Gastroesophageal sphincter (tissue), 4 donors: ENCODE data around the gene DMBX1. TPM values are rescaled to one million over a fixed set of nuclear protein-coding genes. Genes with fewer than 3 reads are reported as not detected.

ENCODE experiments used
- ATAC-seq: fragments of 150-250 bp; one replicate; pipeline ENCODE4 v1.9.1; 2016; ENCODE audit warnings: mild to moderate bottlenecking, moderate library complexity
- H3K27ac ChIP-seq, 4 donors: fragments of 200-600 bp; sonication (generic) in 3 of 4; 1 replicate in 3 of 4; 2 replicates in 1 of 4; pipeline ENCODE4 v1.5.1; 2016 to 2019
- H3K27me3 ChIP-seq: fragments of 200-600 bp; sonication (generic); one replicate; pipeline ENCODE4 v1.5.1; 2019
- H3K36me3 ChIP-seq, 2 donors: fragments of 200-600 bp; sonication (generic); one replicate each; pipeline ENCODE4 v1.5.1; 2019; ENCODE audit warnings: control low read depth in 1 of 2
- H3K4me1 ChIP-seq, 3 donors: fragments of 200-600 bp; sonication (generic); 1 replicate in 2 of 3; 2 replicates in 1 of 3; pipeline ENCODE4 v1.5.1; 2016 to 2019; ENCODE audit warnings: control low read depth in 2 of 3
- H3K4me3 ChIP-seq, 2 donors: fragments of 200-600 bp; sonication (generic); one replicate each; pipeline ENCODE4 v1.5.1; 2019; ENCODE audit warnings: mild to moderate bottlenecking in 1 of 2, moderate library complexity in 1 of 2
- H3K9me3 ChIP-seq, 3 donors: fragments of 200-600 bp; sonication (generic); one replicate each; pipeline ENCODE4 v1.5.1; 2017 to 2019; ENCODE audit warnings: control low read depth in 2 of 3
- CTCF ChIP-seq, 4 experiments: fragments of 200-600 bp in 2 of 4; fragments of 450-650 bp in 2 of 4; sonication (generic) in 1 of 4; IDR thresholded peaks; one replicate each; pipeline ENCODE4 v1.5.1; 2017 to 2019; ENCODE audit warnings: antibody characterized with exemption in 4 of 4, mild to moderate bottlenecking in 2 of 4, moderate library complexity in 2 of 4
- EP300 ChIP-seq: sonication (generic); formaldehyde crosslinking; IDR thresholded peaks from one replicate; pipeline ENCODE4 v1.6.1; 2017; ENCODE audit warnings: antibody characterized with exemption, mild to moderate bottlenecking
- POLR2A ChIP-seq, 2 donors: fragments of 450-650 bp; IDR thresholded peaks; one replicate each; pipeline ENCODE4 v1.6.1; 2017; ENCODE audit warnings: antibody characterized with exemption in 2 of 2, mild to moderate bottlenecking in 2 of 2, moderate library complexity in 1 of 2
- POLR2AphosphoS5 ChIP-seq: sonication (generic); formaldehyde crosslinking; IDR thresholded peaks from one replicate; pipeline ENCODE4 v1.6.1; 2017; ENCODE audit warnings: antibody characterized with exemption
- WGBS, 2 donors: methylation state at CpG; one replicate each; pipeline ENCODE4 v1.1.5; 2018; ENCODE audit warnings: low coverage in 1 of 2; 5-methylcytosine and 5-hydroxymethylcytosine counted together
- total RNA-seq, 4 donors: library from RNA; depleted of rRNA; stranded (reverse); fragments of >200 nt; gene quantifications; one replicate each; pipeline ENCODE4 v1.1.0, GENCODE V29; 2016

DMBX1 gene
- total RNA-seq, 4 donors from 2014 or later: not detected

GRCh38 chr1:46445773-46446256 lies 43.8 kb upstream of the DMBX1 start:
- H3K36me3 ChIP-seq: no peaks in the 10 kb centered on the region
- ATAC-seq: no peak
- H3K27ac ChIP-seq: no peak overlapping the region
- peaks cover 0 to 28% (median 0%) of the 10 kb centered on the region in 3 donors for H3K4me1 ChIP-seq
- no peak for TF ChIP-seq EP300
- TF ChIP-seq CTCF (IDR thresholded peaks at IDR 0.05): no peak
- no peak for TF ChIP-seq POLR2AphosphoS5
- no peak for TF ChIP-seq POLR2A (IDR thresholded peaks at IDR 0.05)
- peaks cover 50% of the 10 kb centered on the region for H3K27me3 ChIP-seq
- H3K4me3 ChIP-seq: no peak overlapping the region
- no peaks in the 10 kb centered on the region for H3K9me3 ChIP-seq
- 0 to 38% methylated on average over 1 of the region's 3 CpGs for WGBS, 2 donors

DNA sequence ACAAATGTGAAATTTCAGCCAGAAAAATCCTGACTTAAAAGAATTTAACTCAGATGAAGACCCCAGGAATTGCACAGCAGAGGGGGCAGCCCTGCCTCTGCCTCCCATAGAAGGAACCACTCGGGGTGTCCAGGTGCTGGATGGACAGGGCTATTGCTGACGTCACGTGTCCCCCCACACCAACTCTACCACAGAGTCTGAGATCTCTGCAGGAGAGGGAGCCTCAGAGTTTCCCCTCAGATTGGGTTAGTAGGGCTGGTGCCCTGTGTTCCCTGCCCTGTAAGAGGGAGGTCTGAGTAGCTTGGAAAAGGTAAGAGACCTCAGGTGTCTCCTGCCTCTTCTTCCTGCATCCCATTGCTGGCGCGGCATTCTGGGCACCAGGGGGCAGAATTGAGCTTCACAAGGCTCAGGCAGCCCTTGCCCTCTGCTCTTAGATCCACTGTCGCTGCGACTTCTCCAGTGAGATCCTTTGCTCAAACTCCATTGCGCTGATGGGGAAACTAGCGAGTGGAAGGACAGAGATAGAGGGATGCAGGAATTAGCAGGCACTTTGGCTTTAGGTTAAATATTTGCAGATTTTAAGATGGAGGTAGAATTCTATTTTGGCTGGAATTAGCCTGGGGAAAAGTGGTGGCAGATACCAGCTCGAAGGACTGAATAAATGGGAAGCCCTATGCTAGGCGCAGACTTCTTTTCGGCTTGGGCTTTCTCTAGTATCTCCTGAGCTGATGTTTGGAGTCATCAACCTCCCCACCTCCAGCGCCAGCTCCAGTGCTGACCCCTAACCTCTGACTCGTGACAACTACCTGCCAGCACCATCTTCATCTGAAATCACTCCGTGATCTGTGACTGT lies 42.8 kb upstream of the DMBX1 start:
- Histone ChIP-seq H3K36me3 (no peaks in the 10 kb centered on the region), H3K27ac (no peak overlapping the region), H3K27me3 (peaks cover 55% of the 10 kb centered on the region), H3K4me3 (no peak overlapping the region), H3K9me3 (no peaks in the 10 kb centered on the region), H3K4me1 (peaks cover 0 to 28% (median 0%) of the 10 kb centered on the region in 3 donors)
- peak; percentile 58 for ATAC-seq
- TF ChIP-seq CTCF (IDR thresholded peaks at IDR 0.05) (peak in 3 of 4 experiments; percentile 58 to 89 (median 66)), POLR2A (IDR thresholded peaks at IDR 0.05) (no peak)
- WGBS, 2 donors: 19 to 47% methylated on average over 9 to 12 of the region's 15 CpGs

GRCh38 chr1:46447499-46448108 lies 42.0 kb upstream of the DMBX1 start:
- WGBS, 2 donors: 25% methylated on average over 4 of the region's 14 CpGs; no CpG with 5 or more reads in 1 of the 2 donors
- Histone ChIP-seq H3K4me1 (peaks cover 0 to 25% (median 0%) of the 10 kb centered on the region in 3 donors), H3K27ac (no peak overlapping the region), H3K9me3 (no peaks in the 10 kb centered on the region), H3K27me3 (peaks cover 55% of the 10 kb centered on the region), H3K4me3 (peak overlapping the region in 1 of 2 donors; percentile 47), H3K36me3 (no peaks in the 10 kb centered on the region)
- TF ChIP-seq POLR2A (IDR thresholded peaks at IDR 0.05): no peak
- no peak for TF ChIP-seq CTCF (IDR thresholded peaks at IDR 0.05)
- no peak for TF ChIP-seq EP300
- TF ChIP-seq POLR2AphosphoS5: no peak
- ATAC-seq: no peak

DNA sequence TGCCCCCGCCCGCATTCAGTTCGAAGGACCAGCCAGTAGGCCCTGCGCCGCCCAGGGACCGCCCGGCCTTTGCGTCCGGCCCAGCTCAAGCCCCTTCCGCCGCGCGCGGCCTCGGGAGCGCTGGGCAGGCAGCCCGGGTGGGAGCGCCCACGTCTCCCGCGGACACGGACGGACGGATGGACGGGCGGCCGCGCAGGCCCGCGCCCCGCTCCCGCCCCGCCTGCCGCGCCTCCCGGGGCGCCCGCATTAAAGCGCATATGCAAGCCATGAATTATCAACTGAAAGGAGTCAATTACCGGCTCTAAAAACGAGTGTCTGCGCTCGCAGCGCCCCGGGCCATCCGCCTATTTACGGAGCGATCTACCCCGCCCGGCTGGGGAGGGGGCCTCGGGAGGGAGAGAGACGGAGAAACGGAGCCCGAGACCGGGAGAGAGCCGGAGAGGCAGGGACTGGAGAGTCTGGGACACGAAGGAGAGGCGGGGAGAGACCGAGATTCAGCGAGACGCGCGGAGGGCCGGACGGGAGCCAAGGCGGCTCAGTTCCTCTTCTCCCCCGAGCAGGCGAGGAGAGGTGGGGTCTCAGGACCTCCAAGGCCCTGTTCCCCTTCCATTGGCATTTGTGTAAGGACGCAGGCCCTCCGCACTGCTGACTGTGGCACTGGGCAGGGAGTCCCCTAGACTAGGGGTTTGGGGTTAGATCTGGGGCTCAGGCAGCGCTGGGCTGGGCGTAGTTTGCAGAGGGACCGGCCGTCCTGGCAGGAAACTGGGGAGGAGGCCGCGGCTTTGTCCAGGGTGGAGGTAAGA lies 41.3 kb upstream of the DMBX1 start:
- H3K4me3 ChIP-seq: peak overlapping the region in 1 of 2 donors; percentile 47
- H3K36me3 ChIP-seq: no peaks in the 10 kb centered on the region
- WGBS, 2 donors: 18 to 47% methylated on average over 3 to 5 of the region's 76 CpGs
- H3K27me3 ChIP-seq: peaks cover 56% of the 10 kb centered on the region
- no peaks in the 10 kb centered on the region for H3K9me3 ChIP-seq
- no peak for ATAC-seq
- H3K27ac ChIP-seq: no peak overlapping the region
- TF ChIP-seq POLR2AphosphoS5: no peak
- no peak for TF ChIP-seq POLR2A (IDR thresholded peaks at IDR 0.05)
- no peak for TF ChIP-seq CTCF (IDR thresholded peaks at IDR 0.05)
- no peak for TF ChIP-seq EP300
- peaks cover 0 to 18% (median 0%) of the 10 kb centered on the region in 3 donors for H3K4me1 ChIP-seq
